Right lobe of liver (tissue), 4 donors: Measurements from ENCODE around the gene TMPRSS15.

Experiments
- CTCF ChIP-seq, 4 donors: fragments of 200-600 bp in 3 of 4; fragments of 450-650 bp in 1 of 4; IDR thresholded peaks; one replicate each; pipeline versions ENCODE4 v1.5.1 to v1.8.0; 2016 to 2022; ENCODE audit warnings: antibody characterized with exemption in 4 of 4, mild to moderate bottlenecking in 2 of 4
- POLR2A ChIP-seq: fragments of 450-650 bp; IDR thresholded peaks from one replicate; pipeline ENCODE4 v1.6.1; 2017; ENCODE audit warnings: antibody characterized with exemption, mild to moderate bottlenecking
- donor health status: DM: no; HTN: no; CAD: no.
- donor health status: DM: no; HTN: no; CAD: no.
- donor health status: DM: no; HTN: yes; CAD: no.

GRCh38 chr21:18252680-18253079 is 150.9 kb downstream of the TMPRSS15 start:
- no peak for TF ChIP-seq POLR2A
- no peak for TF ChIP-seq CTCF (IDR thresholded peaks at IDR 0.05)
